ENCODE data around the gene CENPI. TPM values are rescaled to one million over a fixed set of nuclear protein-coding genes. Genes with fewer than 3 reads are reported as not detected.
"Not testable (repeated sequence)": the region's sequence is repeated elsewhere in the genome, so short reads cannot be mapped to it uniquely, and the experiment has no call there.

The CENPI gene, protein sequence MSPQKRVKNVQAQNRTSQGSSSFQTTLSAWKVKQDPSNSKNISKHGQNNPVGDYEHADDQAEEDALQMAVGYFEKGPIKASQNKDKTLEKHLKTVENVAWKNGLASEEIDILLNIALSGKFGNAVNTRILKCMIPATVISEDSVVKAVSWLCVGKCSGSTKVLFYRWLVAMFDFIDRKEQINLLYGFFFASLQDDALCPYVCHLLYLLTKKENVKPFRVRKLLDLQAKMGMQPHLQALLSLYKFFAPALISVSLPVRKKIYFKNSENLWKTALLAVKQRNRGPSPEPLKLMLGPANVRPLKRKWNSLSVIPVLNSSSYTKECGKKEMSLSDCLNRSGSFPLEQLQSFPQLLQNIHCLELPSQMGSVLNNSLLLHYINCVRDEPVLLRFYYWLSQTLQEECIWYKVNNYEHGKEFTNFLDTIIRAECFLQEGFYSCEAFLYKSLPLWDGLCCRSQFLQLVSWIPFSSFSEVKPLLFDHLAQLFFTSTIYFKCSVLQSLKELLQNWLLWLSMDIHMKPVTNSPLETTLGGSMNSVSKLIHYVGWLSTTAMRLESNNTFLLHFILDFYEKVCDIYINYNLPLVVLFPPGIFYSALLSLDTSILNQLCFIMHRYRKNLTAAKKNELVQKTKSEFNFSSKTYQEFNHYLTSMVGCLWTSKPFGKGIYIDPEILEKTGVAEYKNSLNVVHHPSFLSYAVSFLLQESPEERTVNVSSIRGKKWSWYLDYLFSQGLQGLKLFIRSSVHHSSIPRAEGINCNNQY
- total RNA-seq (1 to 10 TPM in 1 of 9 donors, under 1 TPM in 8; 0.20 to 3.3 (median 0.30) TPM), polyA plus RNA-seq (under 1 TPM; 0.42 to 0.71 TPM)
- long read RNA-seq, donor 1, result 0 reads
- long read RNA-seq, donor 2, partial matches to known transcripts, result 0 of 2 reads
- long read RNA-seq, donor 2, other reads (novel, unspliced or antisense), result 2 of 2 reads
- long read RNA-seq, donor 3, result 0 reads

GRCh38 chrX:101097546-101098453 is at the start of gene CENPI:
Gene CENPI, plus strand, starts transcription at chrX:101098204. Its CDS starts 2,867 bp downstream, at chrX:101101071.
- intact Hi-C loops (cut with DNase I), result loop anchor here in 2 of 10 donors (1.0 to 2.0 kb wide), 2 partner anchors 45 to 46 kb away; partner anchors contain the start of gene TRMT2B (in 1 of the 2)
- H3K4me1 ChIP-seq, result peaks cover 0 to 6% (median 0%) of the 10 kb centered on the region in 12 donors
- H3K27ac ChIP-seq, result peak within 1 kb of the TSS in 11 of 12 donors; percentile 47 to 84 (median 75)
- no peaks in the 10 kb centered on the region for H3K36me3 ChIP-seq
- peaks cover 0 to 3% (median 0%) of the 10 kb centered on the region in 9 donors for H3K27me3 ChIP-seq
- ATAC-seq, result peak; percentile 100
- peak in 1 of 2 donors; percentile 63 for TF ChIP-seq POLR2A (IDR thresholded peaks at IDR 0.05)
- TF ChIP-seq, protein P1, sequence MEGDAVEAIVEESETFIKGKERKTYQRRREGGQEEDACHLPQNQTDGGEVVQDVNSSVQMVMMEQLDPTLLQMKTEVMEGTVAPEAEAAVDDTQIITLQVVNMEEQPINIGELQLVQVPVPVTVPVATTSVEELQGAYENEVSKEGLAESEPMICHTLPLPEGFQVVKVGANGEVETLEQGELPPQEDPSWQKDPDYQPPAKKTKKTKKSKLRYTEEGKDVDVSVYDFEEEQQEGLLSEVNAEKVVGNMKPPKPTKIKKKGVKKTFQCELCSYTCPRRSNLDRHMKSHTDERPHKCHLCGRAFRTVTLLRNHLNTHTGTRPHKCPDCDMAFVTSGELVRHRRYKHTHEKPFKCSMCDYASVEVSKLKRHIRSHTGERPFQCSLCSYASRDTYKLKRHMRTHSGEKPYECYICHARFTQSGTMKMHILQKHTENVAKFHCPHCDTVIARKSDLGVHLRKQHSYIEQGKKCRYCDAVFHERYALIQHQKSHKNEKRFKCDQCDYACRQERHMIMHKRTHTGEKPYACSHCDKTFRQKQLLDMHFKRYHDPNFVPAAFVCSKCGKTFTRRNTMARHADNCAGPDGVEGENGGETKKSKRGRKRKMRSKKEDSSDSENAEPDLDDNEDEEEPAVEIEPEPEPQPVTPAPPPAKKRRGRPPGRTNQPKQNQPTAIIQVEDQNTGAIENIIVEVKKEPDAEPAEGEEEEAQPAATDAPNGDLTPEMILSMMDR (IDR thresholded peaks at IDR 0.05), result no peak
- peak; percentile 92 to 96 (median 93) for DNase-seq
- WGBS, 4 donors, result 0 to 52% (median 21%) methylated on average over 31 to 48 of the region's 48 CpGs
- H3K9me3 ChIP-seq, result no peaks in the 10 kb centered on the region
- peak within 1 kb of the TSS in 11 of 12 donors; percentile 19 to 68 (median 52) for H3K4me3 ChIP-seq

DNA sequence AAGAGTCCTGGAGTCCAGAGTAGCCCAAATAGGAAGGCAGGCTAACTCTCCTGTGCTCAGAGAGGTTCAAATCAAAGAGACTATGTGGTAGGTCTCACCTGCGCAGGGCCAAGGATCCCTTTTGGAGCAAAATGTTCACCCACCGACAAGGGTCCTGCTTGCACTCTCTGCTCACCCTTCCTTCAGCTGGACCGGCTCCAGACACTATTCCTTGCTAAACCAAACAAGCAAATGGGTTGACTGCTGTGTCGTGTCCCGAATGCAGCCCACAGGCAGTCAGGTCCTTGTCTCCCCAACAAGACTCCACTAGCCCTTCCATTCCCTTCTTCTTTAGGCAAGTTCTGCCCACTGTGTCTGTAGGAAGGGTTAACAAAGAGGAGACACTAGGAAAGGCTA is 46.9 kb upstream of the CENPI start:
- intact Hi-C loops (cut with DNase I), result loop anchor here in 2 of 10 donors (1.0 to 10.0 kb wide), 2 partner anchors 47 to 54 kb away; partner anchors contain the start of gene CENPI (in 1 of the 2)
- no peaks in the 10 kb centered on the region for H3K27me3 ChIP-seq
- ATAC-seq, result no peak
- H3K36me3 ChIP-seq, result no peaks in the 10 kb centered on the region
- TF ChIP-seq, protein P1 (IDR thresholded peaks at IDR 0.05), result no peak
- no peak for TF ChIP-seq POLR2A (IDR thresholded peaks at IDR 0.05)
- WGBS, 4 donors, result 18 to 56% (median 34%) methylated on average over 5 of the region's 5 CpGs
- peak in 2 of 5 donors; percentile 10 to 27 for DNase-seq
- H3K4me3 ChIP-seq, result peak overlapping the region; percentile 12 to 92 (median 66)
- H3K27ac ChIP-seq, result peak overlapping the region; percentile 65 to 91 (median 85)
- peaks cover 0 to 4% (median 0%) of the 10 kb centered on the region in 12 donors for H3K4me1 ChIP-seq
- H3K9me3 ChIP-seq, result no peaks in the 10 kb centered on the region

DNA sequence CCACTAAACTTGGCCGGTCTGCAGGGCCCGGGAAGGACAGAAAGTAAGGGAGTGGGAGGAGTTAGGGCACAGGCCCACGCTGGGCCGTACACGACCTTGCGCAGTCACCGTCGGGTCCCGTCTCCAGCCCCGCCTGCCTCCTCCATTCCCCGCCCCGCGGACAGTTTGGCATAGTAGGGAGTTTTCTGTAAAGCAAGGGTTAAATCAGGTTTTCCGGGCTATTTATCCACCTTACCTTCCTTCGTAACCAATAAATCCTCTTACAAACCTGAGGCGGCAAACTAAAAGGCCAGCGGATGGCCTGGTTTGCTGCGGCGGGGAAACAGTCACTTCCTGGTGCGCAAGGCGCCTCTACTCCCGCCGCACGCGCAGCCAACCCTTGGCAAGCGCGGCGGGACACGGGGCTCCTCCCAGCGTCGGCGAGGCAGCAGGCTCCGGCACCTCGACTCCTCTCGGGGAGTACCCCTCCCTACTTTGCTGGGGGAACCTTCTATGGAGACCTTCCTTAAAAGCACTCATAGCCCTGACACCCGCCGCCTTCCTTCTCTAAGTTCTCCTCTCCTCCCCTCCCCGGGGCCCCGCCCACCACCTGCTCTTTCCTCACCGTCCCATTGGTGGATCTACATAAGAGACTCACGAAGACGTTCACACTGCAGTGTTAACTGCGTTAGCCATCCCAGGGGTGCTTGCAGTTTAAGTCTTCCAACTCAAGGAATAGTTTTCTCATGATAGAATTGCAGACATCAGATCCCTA is 46.3 kb upstream of the CENPI start, which contains the start of gene TRMT2B:
TSS of gene TRMT2B (minus strand) at position 563 of the 754 bp plus-strand sequence. CDS start 9,822 bp downstream, outside the sequence.
- Histone ChIP-seq H3K36me3 (no peaks in the 10 kb centered on the region), H3K9me3 (no peaks in the 10 kb centered on the region), H3K4me1 (peaks cover 0 to 4% (median 0%) of the 10 kb centered on the region in 12 donors), H3K27me3 (no peaks in the 10 kb centered on the region), H3K4me3 (peak within 1 kb of the TSS; percentile 12 to 92 (median 66)), H3K27ac (peak within 1 kb of the TSS; percentile 65 to 91 (median 85))
- TF ChIP-seq, protein P1 (IDR thresholded peaks at IDR 0.05), result no peak
- TF ChIP-seq POLR2A (IDR thresholded peaks at IDR 0.05), result peak in 1 of 2 donors; percentile 12
- DNase-seq, result peak; percentile 69 to 84 (median 82)
- 0 to 51% (median 17%) methylated on average over 43 of the region's 43 CpGs for WGBS, 4 donors
- intact Hi-C loops (cut with DNase I), result loop anchor here in 3 of 10 donors (1.0 to 10.0 kb wide), 3 partner anchors 47 to 53 kb away; partner anchors contain the start of gene CENPI (in 2 of the 3)
- ATAC-seq, result peak; percentile 95 to 99 (median 98)

DNA sequence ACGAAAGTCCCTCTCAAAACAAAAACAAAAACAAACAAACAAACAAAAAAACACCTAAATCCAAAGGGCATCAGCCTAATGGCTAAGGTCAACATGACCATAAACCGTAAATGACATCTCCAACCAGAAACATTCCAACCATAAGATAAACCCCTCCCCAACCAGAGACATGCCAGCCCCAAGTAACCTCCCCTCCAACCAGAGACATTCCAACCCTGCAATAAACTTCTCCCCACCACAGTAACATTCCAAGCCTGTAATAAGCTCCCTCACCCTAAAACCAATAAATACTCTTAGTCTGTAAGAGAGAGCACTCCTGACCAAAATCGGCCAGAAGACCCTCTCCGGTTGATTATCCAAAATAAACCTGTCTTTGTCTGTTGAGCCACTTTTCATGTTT is 41.5 kb upstream of the CENPI start:
- not testable (repeated sequence) for ATAC-seq, H3K4me3 ChIP-seq, H3K27me3 ChIP-seq, H3K9me3 ChIP-seq, H3K27ac ChIP-seq, DNase-seq, H3K36me3 ChIP-seq, H3K4me1 ChIP-seq
- intact Hi-C loops (cut with DNase I), result loop anchor here in 1 of 10 donors (10.0 kb wide), 1 partner anchor 48 kb away; no protein-coding TSS in a partner anchor
- WGBS, 4 donors, result 70 to 91% (median 86%) methylated on average over 4 of the region's 4 CpGs
